Neural crest cell (in vitro differentiated cells): ENCODE data around the gene STX2. TPM values are rescaled to one million over a fixed set of nuclear protein-coding genes. Genes with fewer than 3 reads are reported as not detected.

Experiments used
- DNase-seq: peaks from one replicate; pipeline ENCODE4 v3.0.0; 2021; ENCODE audit warnings: low read depth, mixed read lengths, low spot score
- H3K27ac Mint-ChIP-seq: one replicate; pipeline ENCODE4 v1.8.0; 2021; ENCODE audit warnings: mild to moderate bottlenecking, mixed read lengths; ENCODE audit not compliant: unreplicated experiment
- H3K27me3 Mint-ChIP-seq: 2 replicates; pipeline ENCODE4 v1.8.0; 2021; ENCODE audit warnings: low read depth, mild to moderate bottlenecking, mixed read lengths
- H3K36me3 Mint-ChIP-seq: 2 replicates; pipeline ENCODE4 v1.8.0; 2021; ENCODE audit warnings: low read depth, mild to moderate bottlenecking, mixed read lengths
- H3K4me1 Mint-ChIP-seq: 2 replicates; pipeline ENCODE4 v1.8.0; 2021; ENCODE audit warnings: mixed read lengths
- H3K4me3 Mint-ChIP-seq: one replicate; pipeline ENCODE4 v1.8.0; 2021; ENCODE audit warnings: mild to moderate bottlenecking, mixed read lengths
- H3K9me3 Mint-ChIP-seq: 2 replicates; pipeline ENCODE4 v1.8.0; 2021; ENCODE audit warnings: mixed read lengths
- CTCF ChIP-seq: fragments of 200-600 bp; sonication (generic); conservative IDR thresholded peaks from 2 replicates; pipeline ENCODE4 v1.5.0; 2021; ENCODE audit warnings: antibody characterized with exemption, mild to moderate bottlenecking
- total RNA-seq: library from RNA; stranded (reverse); gene quantifications from 2 replicates; pipeline ENCODE4 v1.2.1, GENCODE V29; 2021

The STX2 gene
- total RNA-seq, 1 donor from 2014 or later: 32.7 TPM

- TF ChIP-seq CTCF: no peak
- DNase-seq: no peak
- H3K27ac Mint-ChIP-seq: no peak overlapping the region
- H3K36me3 Mint-ChIP-seq: no peaks in the 10 kb centered on the region
- H3K9me3 Mint-ChIP-seq: no peaks in the 10 kb centered on the region
- no peak overlapping the region for H3K4me3 Mint-ChIP-seq
- peaks cover 7% of the 10 kb centered on the region for H3K4me1 Mint-ChIP-seq
- peaks cover 4% of the 10 kb centered on the region for H3K27me3 Mint-ChIP-seq
These were observed 68.5 kb downstream of the STX2 start for GRCh38 chr12:130770413-130771028.

GRCh38 chr12:130768120-130768519, 70.9 kb downstream of the STX2 start:
- no peak for TF ChIP-seq CTCF
- Mint-ChIP-seq H3K4me3 (no peak overlapping the region), H3K9me3 (no peaks in the 10 kb centered on the region), H3K27ac (no peak overlapping the region), H3K36me3 (no peaks in the 10 kb centered on the region), H3K27me3 (peaks cover 4% of the 10 kb centered on the region), H3K4me1 (no peaks in the 10 kb centered on the region)
- no peak for DNase-seq

GRCh38 chr12:130766470-130766869, 72.6 kb downstream of the STX2 start:
- Mint-ChIP-seq H3K9me3 (no peaks in the 10 kb centered on the region), H3K27me3 (peaks cover 8% of the 10 kb centered on the region), H3K4me3 (no peak overlapping the region), H3K36me3 (no peaks in the 10 kb centered on the region), H3K4me1 (no peaks in the 10 kb centered on the region), H3K27ac (no peak overlapping the region)
- no peak for DNase-seq
- TF ChIP-seq CTCF: no peak

- no peak for DNase-seq
- Mint-ChIP-seq H3K27ac (no peak overlapping the region), H3K27me3 (peaks cover 8% of the 10 kb centered on the region), H3K36me3 (no peaks in the 10 kb centered on the region), H3K9me3 (no peaks in the 10 kb centered on the region), H3K4me3 (no peak overlapping the region), H3K4me1 (no peaks in the 10 kb centered on the region)
- TF ChIP-seq CTCF: no peak
These were observed 73.8 kb downstream of the STX2 start for GRCh38 chr12:130765186-130765659.

GRCh38 chr12:130764475-130765185, 74.4 kb downstream of the STX2 start:
- H3K9me3 Mint-ChIP-seq: no peaks in the 10 kb centered on the region
- H3K4me1 Mint-ChIP-seq: no peaks in the 10 kb centered on the region
- H3K4me3 Mint-ChIP-seq: no peak overlapping the region
- no peak for TF ChIP-seq CTCF
- H3K27me3 Mint-ChIP-seq: peaks cover 8% of the 10 kb centered on the region
- no peaks in the 10 kb centered on the region for H3K36me3 Mint-ChIP-seq
- H3K27ac Mint-ChIP-seq: no peak overlapping the region
- DNase-seq: no peak
